H1 (cell line): ENCODE results near the gene PPP1R14C. TPM values are rescaled to one million over a fixed set of nuclear protein-coding genes. Genes with fewer than 3 reads are reported as not detected.

Experiments
- CTCF ChIA-PET: fragments of 300-600 bp; sonication (Branson Sonifier 250); formaldehyde crosslinking; loops from one replicate; lab custom pipeline; 2021; ENCODE audit not compliant: partially characterized antibody; lab: Charles Lee
- POLR2A ChIA-PET: fragments of 300-600 bp; sonication (Branson Sonifier 250); formaldehyde crosslinking; loops from one replicate; lab custom pipeline; 2021; ENCODE audit warnings: inconsistent platforms; ENCODE audit not compliant: partially characterized antibody; lab: Charles Lee
- DNase-seq, 2 experiments: peaks; one replicate each; pipeline versions ENCODE4 v3.0.0 to v3.0.0-alpha.2; 2010 to 2022; ENCODE audit warnings: low spot score in 2 of 2, low read depth in 1 of 2, mixed read lengths in 1 of 2
- FAIRE-seq: peaks from 2 replicates; lab custom pipeline; 2011; peaks lifted over from hg19 to GRCh38; lab: Jason Lieb, UNC
- H2AFZ ChIP-seq: 2 replicates; pipeline ENCODE4 v1.8.1; 2012; ENCODE audit warnings: low read length, inconsistent platforms
- H2AK5ac ChIP-seq: 2 replicates; pipeline ENCODE4 v1.6.1; 2013; ENCODE audit warnings: low read depth, low read length
- H2BK120ac ChIP-seq: replicated peaks from 2 replicates; pipeline ENCODE3; 2013; ENCODE audit warnings: low read depth, low read length, inconsistent platforms
- H2BK12ac ChIP-seq: 2 replicates; pipeline ENCODE4 v1.6.1; 2013; ENCODE audit warnings: low read depth, low read length
- H2BK15ac ChIP-seq: 2 replicates; pipeline ENCODE4 v1.6.1; 2013; ENCODE audit warnings: low read length
- H2BK20ac ChIP-seq: 2 replicates; pipeline ENCODE4 v1.6.1; 2013; ENCODE audit warnings: low read length
- H2BK5ac ChIP-seq: 2 replicates; pipeline ENCODE4 v1.6.1; 2013; ENCODE audit warnings: low read depth, low read length
- H3K14ac ChIP-seq: 2 replicates; pipeline ENCODE4 v1.6.1; 2013; ENCODE audit warnings: inconsistent platforms; ENCODE audit not compliant: insufficient read length
- H3K18ac ChIP-seq: 2 replicates; pipeline ENCODE4 v1.6.1; 2013; ENCODE audit warnings: low read length; ENCODE audit errors: extremely low read depth
- H3K23ac ChIP-seq: 2 replicates; pipeline ENCODE4 v1.6.1; 2013; ENCODE audit warnings: inconsistent platforms; ENCODE audit not compliant: insufficient read length
- H3K23me2 ChIP-seq: 2 replicates; pipeline ENCODE4 v1.6.1; 2013; ENCODE audit warnings: low read depth, low read length
- H3K27ac ChIP-seq: 2 replicates; pipeline ENCODE4 v1.6.1; 2011; ENCODE audit warnings: low read depth, low read length, inconsistent platforms
- H3K27me3 ChIP-seq, 4 experiments: replicated peaks in 1 of 4; 1 replicate in 1 of 4; 2 replicates in 3 of 4; pipeline versions ENCODE4 v1.6.1 to v1.8.1; 2011 to 2013; ENCODE audit warnings: low read length in 3 of 4, mild to moderate bottlenecking in 3 of 4, inconsistent platforms in 2 of 4, mixed read lengths in 2 of 4, moderate library complexity in 1 of 4; ENCODE audit not compliant: control insufficient read depth in 3 of 4, insufficient read depth in 3 of 4; ENCODE audit errors: extremely low read depth in 1 of 4
- H3K36me3 ChIP-seq, 4 experiments: 2 replicates each; pipeline versions ENCODE4 v1.6.1 to v1.8.1; 2011 to 2013; ENCODE audit warnings: mild to moderate bottlenecking in 4 of 4, low read length in 3 of 4, moderate library complexity in 2 of 4, control low read depth in 1 of 4, inconsistent platforms in 1 of 4; ENCODE audit not compliant: insufficient read depth in 4 of 4, control insufficient read depth in 2 of 4
- H3K4ac ChIP-seq: replicated peaks from 2 replicates; pipeline ENCODE3; 2013; ENCODE audit warnings: low read length, low read depth, mixed read lengths, inconsistent platforms; ENCODE audit not compliant: insufficient read length
- H3K4me1 ChIP-seq, 4 experiments: replicated peaks in 1 of 4; 1 replicate in 1 of 4; 2 replicates in 3 of 4; pipeline versions ENCODE4 v1.6.1 to v1.8.1; 2011 to 2013; ENCODE audit warnings: low read length in 3 of 4, inconsistent platforms in 2 of 4, mixed read lengths in 1 of 4; ENCODE audit not compliant: insufficient read depth in 4 of 4, control insufficient read depth in 3 of 4
- H3K4me2 ChIP-seq, 2 experiments: 2 replicates each; pipeline versions ENCODE4 v1.6.1 to v1.8.1; 2011 to 2013; ENCODE audit warnings: low read depth in 2 of 2, low read length in 2 of 2, control low read depth in 1 of 2, inconsistent platforms in 1 of 2, mild to moderate bottlenecking in 1 of 2; ENCODE audit not compliant: insufficient read depth in 1 of 2
- H3K4me3 ChIP-seq, 4 experiments: fragments of 200-600, 300-600 bp in 1 of 4; sonication (generic), shearing (Covaris generic), sonication (Bioruptor Twin) in 1 of 4; 2 replicates each; pipeline versions ENCODE4 v1.5.1 to v1.8.1; 2011 to 2016; ENCODE audit warnings: low read length in 4 of 4, low read depth in 3 of 4, control low read depth in 2 of 4, inconsistent platforms in 2 of 4, mild to moderate bottlenecking in 2 of 4, mixed read lengths in 1 of 4, moderate library complexity in 1 of 4; ENCODE audit not compliant: insufficient read depth in 2 of 4; ENCODE audit errors: extremely low read depth in 1 of 4
- H3K56ac ChIP-seq: replicated peaks from 2 replicates; pipeline ENCODE3; 2013; ENCODE audit warnings: low read depth, mild to moderate bottlenecking, mixed read lengths, low read length, inconsistent platforms; ENCODE audit not compliant: insufficient read length
- H3K79me1 ChIP-seq: 2 replicates; pipeline ENCODE4 v1.6.1; 2013; ENCODE audit warnings: low read depth, low read length, control low read depth
- H3K79me2 ChIP-seq, 2 experiments: 2 replicates each; pipeline versions ENCODE4 v1.6.1 to v1.8.1; 2012 to 2013; ENCODE audit warnings: low read length in 2 of 2, mild to moderate bottlenecking in 2 of 2, inconsistent platforms in 1 of 2; ENCODE audit not compliant: insufficient read depth in 2 of 2, control insufficient read depth in 1 of 2
- H3K9ac ChIP-seq, 4 experiments: replicated peaks in 1 of 4; 1 replicate in 1 of 4; 2 replicates in 3 of 4; pipeline versions ENCODE4 v1.6.1 to v1.8.1; 2011 to 2013; ENCODE audit warnings: low read depth in 3 of 4, low read length in 3 of 4, control low read depth in 2 of 4, mild to moderate bottlenecking in 2 of 4, moderate library complexity in 2 of 4, inconsistent platforms in 1 of 4; ENCODE audit errors: extremely low read depth in 1 of 4
- H3K9me3 ChIP-seq, 2 experiments: 2 replicates each; pipeline versions ENCODE4 v1.6.1 to v1.8.1; 2012 to 2013; ENCODE audit warnings: mild to moderate bottlenecking in 2 of 2, moderate library complexity in 2 of 2, control low read depth in 1 of 2, inconsistent platforms in 1 of 2, low read depth in 1 of 2, low read length in 1 of 2, mixed read lengths in 1 of 2; ENCODE audit not compliant: insufficient read depth in 2 of 2
- H4K20me1 ChIP-seq, 2 experiments: replicated peaks in 1 of 2; 2 replicates each; pipeline versions ENCODE3 to v1.8.1; 2011 to 2013; ENCODE audit warnings: inconsistent platforms in 2 of 2, low read length in 2 of 2, mild to moderate bottlenecking in 1 of 2; ENCODE audit not compliant: insufficient read depth in 2 of 2, control insufficient read depth in 1 of 2
- H4K5ac ChIP-seq: 2 replicates; pipeline ENCODE4 v1.6.1; 2013; ENCODE audit warnings: low read length, low read depth, mixed read lengths, inconsistent platforms; ENCODE audit not compliant: insufficient read length
- H4K8ac ChIP-seq: 2 replicates; pipeline ENCODE4 v1.8.0; 2013; ENCODE audit warnings: mild to moderate bottlenecking, moderate library complexity, low read length, inconsistent platforms; ENCODE audit not compliant: insufficient read depth; ENCODE audit errors: extremely low read depth
- H4K91ac ChIP-seq: replicated peaks from 2 replicates; pipeline ENCODE3; 2013; ENCODE audit warnings: low read length, mixed read lengths, inconsistent platforms; ENCODE audit not compliant: insufficient read length
- ASH2L ChIP-seq: fragments of 200-600, 300-600 bp; sonication (generic); IDR thresholded peaks from one replicate; pipeline ENCODE4 v1.7.1; 2017; ENCODE audit warnings: low read length
- ATF2 ChIP-seq: IDR thresholded peaks from 2 replicates; pipeline ENCODE4 v1.6.1; 2012; ENCODE audit warnings: low read length, inconsistent platforms
- CBX8 ChIP-seq: fragments of 300-800, 300-1000 bp; sonication (generic); IDR thresholded peaks from 2 replicates; pipeline ENCODE4 v1.7.1; 2016; ENCODE audit warnings: low read depth, low read length, borderline replicate concordance
- EGR1 ChIP-seq: IDR thresholded peaks from 2 replicates; pipeline ENCODE4 v1.6.1; 2011; ENCODE audit warnings: low read depth, low read length, borderline replicate concordance
- JUN ChIP-seq: IDR thresholded peaks from 2 replicates; pipeline ENCODE4 v1.6.1; 2011; ENCODE audit warnings: low read depth, mild to moderate bottlenecking, improper control_type of control experiment, low read length
- MAFK ChIP-seq: IDR thresholded peaks from 2 replicates; pipeline ENCODE4 v1.6.1; 2012; ENCODE audit warnings: low read depth, mild to moderate bottlenecking, improper control_type of control experiment, low read length
- NRF1 ChIP-seq: IDR thresholded peaks from 2 replicates; pipeline ENCODE4 v1.6.1; 2011; ENCODE audit warnings: mild to moderate bottlenecking, low read depth, low read length, improper control_type of control experiment
- POLR2AphosphoS5 ChIP-seq: IDR thresholded peaks from 2 replicates; pipeline ENCODE4 v1.6.1; 2011; ENCODE audit warnings: low read depth, low read length
- RAD21 ChIP-seq, 2 experiments: IDR thresholded peaks in 1 of 2; conservative IDR thresholded peaks in 1 of 2; 2 replicates each; pipeline ENCODE4 v1.6.1; 2011; ENCODE audit warnings: low read depth in 2 of 2, low read length in 2 of 2, improper control_type of control experiment in 1 of 2, inconsistent platforms in 1 of 2, mild to moderate bottlenecking in 1 of 2, moderate library complexity in 1 of 2
- RFX5 ChIP-seq: IDR thresholded peaks from 2 replicates; pipeline ENCODE4 v1.6.1; 2011; ENCODE audit warnings: low read depth, low read length, improper control_type of control experiment, borderline replicate concordance
- SP4 ChIP-seq: IDR thresholded peaks from 2 replicates; pipeline ENCODE4 v1.6.1; 2012; ENCODE audit warnings: low read length, inconsistent platforms
- TAF1 ChIP-seq: IDR thresholded peaks from 2 replicates; pipeline ENCODE4 v1.6.1; 2011; ENCODE audit warnings: mild to moderate bottlenecking, low read depth, low read length
- TAF7 ChIP-seq: optimal IDR thresholded peaks from 2 replicates; pipeline ENCODE3; 2011; ENCODE audit warnings: low read depth, mild to moderate bottlenecking, inconsistent platforms, low read length, moderate library complexity, borderline replicate concordance
- TCF12 ChIP-seq: IDR thresholded peaks from 2 replicates; pipeline ENCODE4 v1.6.1; 2011; ENCODE audit warnings: low read depth, mild to moderate bottlenecking, low read length
- WGBS, 2 experiments: shearing (Covaris generic) in 1 of 2; methylation state at CpG; one replicate each; pipeline versions ENCODE4 v1.1.6 to v1.1.7; 2013 to 2015; ENCODE audit warnings: low lambda C conversion rate in 2 of 2, mixed read lengths in 2 of 2, inconsistent platforms in 1 of 2, low coverage in 1 of 2, missing lambda C conversion rate in 1 of 2; ENCODE audit not compliant: insufficient replicate concordance in 2 of 2, insufficient coverage in 1 of 2, insufficient read length in 1 of 2; ENCODE audit errors: extremely low coverage in 1 of 2, missing lambda C conversion rate in 1 of 2; 5-methylcytosine and 5-hydroxymethylcytosine counted together
- polyA plus RNA-seq, 7 experiments: library from polyadenylated mRNA; depleted of rRNA in 3 of 7; stranded (reverse) in 5 of 7; unstranded in 2 of 7; fragments of >200 nt in 5 of 7; fragments of 200-250 nt in 2 of 7; gene quantifications; 1 replicate in 5 of 7; 2 replicates in 1 of 7; 4 replicates in 1 of 7; pipeline versions ENCODE4 v1.2.1 to v1.2.3, GENCODE V29; 2011 to 2013; ENCODE audit warnings: missing spikeins in 2 of 7, mixed read lengths in 2 of 7
- total RNA-seq: library from RNA; stranded (reverse); fragmentation: NEBNext Ultra II Directional; extraction: Animal tissue kit (Norgen Biotek cat#: 25700); gene quantifications from 2 replicates; pipeline ENCODE4 v1.2.1, GENCODE V29; 2021

Gene PPP1R14C
- total and polyA plus RNA-seq, 2 of the 8 experiments (the other 6 are each of a cell fraction or from before 2014, with no cell fraction given): 0.30 to 0.61 TPM

GRCh38 chr6:150163970-150164369 lies 21.1 kb downstream of the PPP1R14C start:
- POLR2A ChIA-PET: no interaction called here
- H3K79me2 ChIP-seq: no peaks in the 10 kb centered on the region
- H3K27ac ChIP-seq: no peak overlapping the region
- TF ChIP-seq ASH2L (no peak), RAD21 (IDR thresholded peaks at IDR 0.05 in 1 of 2, conservative IDR thresholded peaks at IDR 0.05 in 1 of 2; ENCODE audit: low read depth in 2 of 2, low read length in 2 of 2) (no peak), MAFK (no peak), NRF1 (no peak), EGR1 (no peak), ATF2 (no peak), SP4 (no peak), TAF1 (no peak), JUN (no peak), CBX8 (no peak), TAF7 (no peak), POLR2AphosphoS5 (no peak), RFX5 (no peak), TCF12 (no peak)

More at GRCh38 chr6:150163970-150164369, 21.1 kb downstream of the PPP1R14C start:
- CTCF ChIA-PET: no interaction called here
- no peak overlapping the region for H4K91ac ChIP-seq
- no peak overlapping the region for H2BK120ac ChIP-seq
- H2BK20ac ChIP-seq: no peak overlapping the region
- H4K8ac ChIP-seq: no peak overlapping the region
- H3K56ac ChIP-seq: no peak overlapping the region
- H3K36me3 ChIP-seq: no peaks in the 10 kb centered on the region
- H2AFZ ChIP-seq: no peak overlapping the region
- DNase-seq: no peak
- no peaks in the 10 kb centered on the region for H3K9me3 ChIP-seq
- WGBS, 2 experiments: 87% methylated on average over 3 of the region's 3 CpGs; no CpG with 5 or more reads in 1 of the 2 experiments
- no peak overlapping the region for H3K14ac ChIP-seq
- no peaks in the 10 kb centered on the region for H3K4me1 ChIP-seq
- H2AK5ac ChIP-seq: no peak overlapping the region
- no peaks in the 10 kb centered on the region for H3K79me1 ChIP-seq
- no peaks in the 10 kb centered on the region; the same call in 1 of the 2 replicates for H3K23me2 ChIP-seq
- H2BK5ac ChIP-seq: no peak overlapping the region
- no peak overlapping the region for H2BK15ac ChIP-seq
- no peak overlapping the region for H4K5ac ChIP-seq
- no peak overlapping the region for H3K9ac ChIP-seq
- no peak overlapping the region for H3K18ac ChIP-seq
- H2BK12ac ChIP-seq: no peak overlapping the region
- H3K4me3 ChIP-seq: no peak overlapping the region
- no peak overlapping the region for H3K4ac ChIP-seq
- H3K27me3 ChIP-seq: no peaks in the 10 kb centered on the region
- H3K4me2 ChIP-seq: no peak overlapping the region
- no peaks in the 10 kb centered on the region for H4K20me1 ChIP-seq
- no peak for FAIRE-seq
- no peak overlapping the region for H3K23ac ChIP-seq
